HepG2 (cell line): ENCODE measurements around the gene BRD3. TPM values are rescaled to one million over a fixed set of nuclear protein-coding genes. Genes with fewer than 3 reads are reported as not detected.

Source experiments
- ATAC-seq: fragments of 200-7000 bp; cut with Tn5 transposase; 3 replicates; pipeline ENCODE4 v1.9.1; 2020; ENCODE audit warnings: mild to moderate bottlenecking, moderate library complexity
- BruUV-seq: library from RNA; stranded (reverse); fragments of 400-500 nt; replicated peaks from 2 replicates; lab custom pipeline; 2021; lab: Mats Ljungman, UMichigan
- CTCF ChIA-PET: fragments of 300-600 bp; formaldehyde crosslinking; extraction: SDS; loops from one replicate; lab custom pipeline; 2021; ENCODE audit warnings: low total read pairs, inconsistent platforms, low intra/inter-chr PET ratio; lab: Yijun Ruan, JAX
- POLR2A ChIA-PET: fragments of 350-600 bp; sonication (Branson Sonifier 250); formaldehyde crosslinking; loops from one replicate; lab custom pipeline; 2020; ENCODE audit warnings: antibody characterized with exemption, inconsistent platforms; lab: Yijun Ruan, JAX
- DNase-seq: peaks from one replicate; pipeline ENCODE4 v3.0.0-alpha.2; 2015; ENCODE audit warnings: low spot score
- FAIRE-seq: peaks from 3 replicates; lab custom pipeline; 2011; peaks lifted over from hg19 to GRCh38; lab: Jason Lieb, UNC
- H2AFZ ChIP-seq: one replicate; pipeline ENCODE4 v1.6.1; 2011; ENCODE audit warnings: low read length, inconsistent platforms
- H3K27ac ChIP-seq: fragments of 300-600 bp; 3 replicates; pipeline ENCODE4 v1.8.0; 2011; ENCODE audit warnings: mixed run types, mild to moderate bottlenecking, mixed read lengths, low read length, inconsistent platforms; ENCODE audit not compliant: insufficient read depth; ENCODE audit errors: extremely low read length
- H3K27me3 ChIP-seq, 2 experiments: fragments of 200-600 bp in 1 of 2; 2 replicates in 1 of 2; 3 replicates in 1 of 2; pipeline versions ENCODE4 v1.6.0 to v1.8.0; 2011; ENCODE audit warnings: low read length in 2 of 2, mild to moderate bottlenecking in 2 of 2, moderate library complexity in 2 of 2, inconsistent platforms in 1 of 2; ENCODE audit not compliant: insufficient read depth in 2 of 2, control insufficient read depth in 1 of 2
- H3K36me3 ChIP-seq, 2 experiments: fragments of 200-600 bp in 1 of 2; replicated peaks in 1 of 2; 2 replicates in 1 of 2; 3 replicates in 1 of 2; pipeline versions ENCODE4 v1.5.1 to v1.8.0; 2011; ENCODE audit warnings: low read length in 2 of 2, inconsistent platforms in 1 of 2; ENCODE audit not compliant: insufficient read depth in 2 of 2, control insufficient read depth in 1 of 2
- H3K4me1 ChIP-seq: 2 replicates; pipeline ENCODE4 v1.5.1; 2012; ENCODE audit warnings: low read length, inconsistent platforms; ENCODE audit not compliant: insufficient read depth
- H3K4me2 ChIP-seq: 2 replicates; pipeline ENCODE4 v1.6.0; 2011; ENCODE audit warnings: low read depth, low read length, inconsistent platforms
- H3K4me3 ChIP-seq, 3 experiments: fragments of 200-600 bp in 1 of 3; sonication (generic), shearing (Covaris generic) in 1 of 3; replicated peaks in 1 of 3; 2 replicates each; pipeline ENCODE4 v1.5.1; 2011 to 2016; ENCODE audit warnings: low read length in 3 of 3, inconsistent platforms in 2 of 3, low read depth in 2 of 3, mild to moderate bottlenecking in 2 of 3, control low read depth in 1 of 3, mixed read lengths in 1 of 3; ENCODE audit not compliant: insufficient read depth in 1 of 3
- H3K79me2 ChIP-seq: one replicate; pipeline ENCODE4 v1.6.1; 2011; ENCODE audit warnings: low read length, inconsistent platforms; ENCODE audit not compliant: insufficient read depth
- H3K9ac ChIP-seq: 2 replicates; pipeline ENCODE4 v1.6.0; 2011; ENCODE audit warnings: mild to moderate bottlenecking, low read depth, low read length, inconsistent platforms; ENCODE audit not compliant: insufficient read depth
- H3K9me3 ChIP-seq: 2 replicates; pipeline ENCODE4 v1.5.1; 2012; ENCODE audit warnings: mild to moderate bottlenecking, low read length
- H4K20me1 ChIP-seq: 2 replicates; pipeline ENCODE4 v1.6.0; 2011; ENCODE audit warnings: inconsistent platforms, mild to moderate bottlenecking, low read length, moderate library complexity; ENCODE audit not compliant: insufficient read depth
- AGO2 ChIP-seq: fragments of 200-400 bp; formaldehyde crosslinking; optimal IDR thresholded peaks from 2 replicates; pipeline ENCODE3; 2017; ENCODE audit warnings: mild to moderate bottlenecking, low read depth, low read length, moderate library complexity
- MED13 ChIP-seq: sonication (generic); formaldehyde crosslinking; IDR thresholded peaks from 2 replicates; pipeline ENCODE4 v1.5.0; 2020; ENCODE audit warnings: missing genetic modification reagents
- RAD51 ChIP-seq: fragments of 450-650 bp; IDR thresholded peaks from 2 replicates; pipeline ENCODE4 v1.6.1; 2016; ENCODE audit warnings: borderline replicate concordance
- ZNF138 ChIP-seq: sonication (generic); formaldehyde crosslinking; IDR thresholded peaks from 2 replicates; pipeline ENCODE4 v1.5.0; 2020; ENCODE audit warnings: mild to moderate bottlenecking, low read depth, missing genetic modification reagents
- ZNF263 ChIP-seq: sonication (generic); formaldehyde crosslinking; IDR thresholded peaks from 2 replicates; pipeline ENCODE4 v1.4.0; 2020; ENCODE audit warnings: missing genetic modification reagents
- WGBS: methylation state at CpG from one replicate; pipeline ENCODE4 v1.1.6; 2017; ENCODE audit warnings: low lambda C conversion rate; 5-methylcytosine and 5-hydroxymethylcytosine counted together
- in situ Hi-C: cut with HindIII; loops from 2 replicates; pipeline ENCODE4 v1.10.0; 2017; ENCODE audit warnings: low pct_unique_long_range_greater_than_20kb; ENCODE audit not compliant: extremely low pct_ligation_motif_present
- intact Hi-C: fragments of 100-400 bp; cut with micrococcal nuclease; formaldehyde crosslinking; loops from one replicate; pipeline ENCODE4 v1.10.0; 2022; ENCODE audit not compliant: unreplicated experiment
- polyA plus RNA-seq, 8 experiments: library from polyadenylated mRNA; depleted of rRNA in 3 of 8; stranded (reverse) in 7 of 8; unstranded in 1 of 8; fragments of >200 nt; fragmentation: Illumina TruSeq in 4 of 8; extraction: Trizol in 4 of 8; gene quantifications; 2 replicates each; pipeline versions ENCODE4 v1.2.1 to v1.2.3, GENCODE V29; 2011 to 2016; ENCODE audit warnings: low read depth in 4 of 8, missing spikeins in 1 of 8, mixed read lengths in 1 of 8; ENCODE audit not compliant: insufficient read depth in 1 of 8
- total RNA-seq, 5 experiments: library from RNA; depleted of rRNA; stranded (reverse); fragments of >200 nt; fragmentation: Illumina TruSeq; extraction: Trizol; gene quantifications; 2 replicates each; pipeline ENCODE4 v1.2.3, GENCODE V29; 2016; ENCODE audit warnings: low read depth in 1 of 5
- TF ChIP-seq, protein P1 (sequence below): sonication (generic); formaldehyde crosslinking; IDR thresholded peaks from 2 replicates; pipeline ENCODE4 v1.4.0; 2020; ENCODE audit warnings: missing genetic modification reagents, borderline replicate concordance
- TF ChIP-seq, protein P2 (sequence below): sonication (generic); formaldehyde crosslinking; IDR thresholded peaks from 2 replicates; pipeline ENCODE4 v1.9.0; 2022; ENCODE audit warnings: missing genetic modification reagents, mild to moderate bottlenecking, borderline replicate concordance
- TF ChIP-seq, protein P3 (sequence below): sonication (generic); formaldehyde crosslinking; IDR thresholded peaks from 2 replicates; pipeline ENCODE4 v1.5.1; 2020; ENCODE audit warnings: mild to moderate bottlenecking, moderate library complexity, missing genetic modification reagents
- TF ChIP-seq, protein P4 (sequence below): sonication (generic); formaldehyde crosslinking; IDR thresholded peaks from 2 replicates; pipeline ENCODE4 v1.4.0; 2020; ENCODE audit warnings: missing genetic modification reagents

BRD3 gene
- total and polyA plus RNA-seq, 2 of the 13 experiments (the other 11 are each of a cell fraction or from before 2014, with no cell fraction given) = 5.9 to 12.9 TPM

GRCh38 chr9:134047868-134048581 lies 19.8 kb downstream of the BRD3 start:
- CTCF ChIA-PET = no interaction called here
- 98% methylated on average over 28 of the region's 53 CpGs for WGBS

More at GRCh38 chr9:134047868-134048581, 19.8 kb downstream of the BRD3 start:
- H2AFZ ChIP-seq = no peak overlapping the region
- H3K36me3 ChIP-seq = peaks cover 52 to 90% of the 10 kb centered on the region in 2 experiments
- no peaks in the 10 kb centered on the region for H4K20me1 ChIP-seq
- FAIRE-seq (no peak), DNase-seq (no peak), ATAC-seq (no peak)
- TF ChIP-seq ZNF138 = no peak
- TF ChIP-seq, protein P1, sequence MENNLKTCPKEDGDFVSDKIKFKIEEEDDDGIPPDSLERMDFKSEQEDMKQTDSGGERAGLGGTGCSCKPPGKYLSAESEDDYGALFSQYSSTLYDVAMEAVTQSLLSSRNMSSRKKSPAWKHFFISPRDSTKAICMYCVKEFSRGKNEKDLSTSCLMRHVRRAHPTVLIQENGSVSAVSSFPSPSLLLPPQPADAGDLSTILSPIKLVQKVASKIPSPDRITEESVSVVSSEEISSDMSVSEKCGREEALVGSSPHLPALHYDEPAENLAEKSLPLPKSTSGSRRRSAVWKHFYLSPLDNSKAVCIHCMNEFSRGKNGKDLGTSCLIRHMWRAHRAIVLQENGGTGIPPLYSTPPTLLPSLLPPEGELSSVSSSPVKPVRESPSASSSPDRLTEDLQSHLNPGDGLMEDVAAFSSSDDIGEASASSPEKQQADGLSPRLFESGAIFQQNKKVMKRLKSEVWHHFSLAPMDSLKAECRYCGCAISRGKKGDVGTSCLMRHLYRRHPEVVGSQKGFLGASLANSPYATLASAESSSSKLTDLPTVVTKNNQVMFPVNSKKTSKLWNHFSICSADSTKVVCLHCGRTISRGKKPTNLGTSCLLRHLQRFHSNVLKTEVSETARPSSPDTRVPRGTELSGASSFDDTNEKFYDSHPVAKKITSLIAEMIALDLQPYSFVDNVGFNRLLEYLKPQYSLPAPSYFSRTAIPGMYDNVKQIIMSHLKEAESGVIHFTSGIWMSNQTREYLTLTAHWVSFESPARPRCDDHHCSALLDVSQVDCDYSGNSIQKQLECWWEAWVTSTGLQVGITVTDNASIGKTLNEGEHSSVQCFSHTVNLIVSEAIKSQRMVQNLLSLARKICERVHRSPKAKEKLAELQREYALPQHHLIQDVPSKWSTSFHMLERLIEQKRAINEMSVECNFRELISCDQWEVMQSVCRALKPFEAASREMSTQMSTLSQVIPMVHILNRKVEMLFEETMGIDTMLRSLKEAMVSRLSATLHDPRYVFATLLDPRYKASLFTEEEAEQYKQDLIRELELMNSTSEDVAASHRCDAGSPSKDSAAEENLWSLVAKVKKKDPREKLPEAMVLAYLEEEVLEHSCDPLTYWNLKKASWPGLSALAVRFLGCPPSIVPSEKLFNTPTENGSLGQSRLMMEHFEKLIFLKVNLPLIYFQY (CRISPR knock-in tag) = no peak
- TF ChIP-seq AGO2 = peak; percentile 60
- TF ChIP-seq, protein P2, sequence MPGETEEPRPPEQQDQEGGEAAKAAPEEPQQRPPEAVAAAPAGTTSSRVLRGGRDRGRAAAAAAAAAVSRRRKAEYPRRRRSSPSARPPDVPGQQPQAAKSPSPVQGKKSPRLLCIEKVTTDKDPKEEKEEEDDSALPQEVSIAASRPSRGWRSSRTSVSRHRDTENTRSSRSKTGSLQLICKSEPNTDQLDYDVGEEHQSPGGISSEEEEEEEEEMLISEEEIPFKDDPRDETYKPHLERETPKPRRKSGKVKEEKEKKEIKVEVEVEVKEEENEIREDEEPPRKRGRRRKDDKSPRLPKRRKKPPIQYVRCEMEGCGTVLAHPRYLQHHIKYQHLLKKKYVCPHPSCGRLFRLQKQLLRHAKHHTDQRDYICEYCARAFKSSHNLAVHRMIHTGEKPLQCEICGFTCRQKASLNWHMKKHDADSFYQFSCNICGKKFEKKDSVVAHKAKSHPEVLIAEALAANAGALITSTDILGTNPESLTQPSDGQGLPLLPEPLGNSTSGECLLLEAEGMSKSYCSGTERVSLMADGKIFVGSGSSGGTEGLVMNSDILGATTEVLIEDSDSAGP (CRISPR knock-in tag) = 0 out of 2 replicates have a peak, but pooled peaks have one; percentile 10
- TF ChIP-seq, protein P3, sequence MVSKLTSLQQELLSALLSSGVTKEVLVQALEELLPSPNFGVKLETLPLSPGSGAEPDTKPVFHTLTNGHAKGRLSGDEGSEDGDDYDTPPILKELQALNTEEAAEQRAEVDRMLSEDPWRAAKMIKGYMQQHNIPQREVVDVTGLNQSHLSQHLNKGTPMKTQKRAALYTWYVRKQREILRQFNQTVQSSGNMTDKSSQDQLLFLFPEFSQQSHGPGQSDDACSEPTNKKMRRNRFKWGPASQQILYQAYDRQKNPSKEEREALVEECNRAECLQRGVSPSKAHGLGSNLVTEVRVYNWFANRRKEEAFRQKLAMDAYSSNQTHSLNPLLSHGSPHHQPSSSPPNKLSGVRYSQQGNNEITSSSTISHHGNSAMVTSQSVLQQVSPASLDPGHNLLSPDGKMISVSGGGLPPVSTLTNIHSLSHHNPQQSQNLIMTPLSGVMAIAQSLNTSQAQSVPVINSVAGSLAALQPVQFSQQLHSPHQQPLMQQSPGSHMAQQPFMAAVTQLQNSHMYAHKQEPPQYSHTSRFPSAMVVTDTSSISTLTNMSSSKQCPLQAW (CRISPR knock-in tag) = no peak
- no peak for TF ChIP-seq ZNF263 (CRISPR knock-in tag)
- no peak for TF ChIP-seq MED13
- TF ChIP-seq, protein P4, sequence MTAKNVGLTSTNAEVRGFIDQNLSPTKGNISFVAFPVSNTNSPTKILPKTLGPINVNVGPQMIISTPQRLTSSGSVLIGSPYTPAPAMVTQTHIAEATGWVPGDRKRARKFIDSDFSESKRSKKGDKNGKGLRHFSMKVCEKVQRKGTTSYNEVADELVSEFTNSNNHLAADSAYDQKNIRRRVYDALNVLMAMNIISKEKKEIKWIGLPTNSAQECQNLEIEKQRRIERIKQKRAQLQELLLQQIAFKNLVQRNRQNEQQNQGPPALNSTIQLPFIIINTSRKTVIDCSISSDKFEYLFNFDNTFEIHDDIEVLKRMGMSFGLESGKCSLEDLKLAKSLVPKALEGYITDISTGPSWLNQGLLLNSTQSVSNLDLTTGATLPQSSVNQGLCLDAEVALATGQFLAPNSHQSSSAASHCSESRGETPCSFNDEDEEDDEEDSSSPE (CRISPR knock-in tag) = no peak
- TF ChIP-seq RAD51 = no peak
- H3K4me1 ChIP-seq = peaks cover 14% of the 10 kb centered on the region
- H3K27me3 ChIP-seq = no peaks in the 10 kb centered on the region
- intact Hi-C loops = no loop called here
- H3K27ac ChIP-seq = no peak overlapping the region
- no peak overlapping the region for H3K4me2 ChIP-seq
- no peak overlapping the region for H3K9ac ChIP-seq
- POLR2A ChIA-PET = interaction anchor here (0.6 kb wide), 1 partner anchor 43 kb away, joined by 3 read pairs; no protein-coding TSS in a partner anchor
- no peaks in the 10 kb centered on the region for H3K79me2 ChIP-seq
- in situ Hi-C loops = no loop called here
- no TSS peak for BruUV-seq
- no peak overlapping the region for H3K4me3 ChIP-seq
- H3K9me3 ChIP-seq = no peaks in the 10 kb centered on the region
